Activated naive CD8-positive, alpha-beta T cell treated with anti-CD3 and anti-CD28 coated beads, Interleukin-2, amount 50 U/mL, for 24 hours (primary cell): ENCODE measurements around the gene FHL5.

ENCODE experiments used
- ATAC-seq: fragments of 150-1000 bp; cut with Tn5 transposase; one replicate; pipeline ENCODE4 v1.10.0; 2021
- DNase-seq: peaks from one replicate; pipeline ENCODE4 v3.0.0; 2021
- H3K27ac Mint-ChIP-seq: one replicate; pipeline ENCODE4 v1.8.0; 2021; ENCODE audit warnings: mild to moderate bottlenecking, mixed read lengths
- H3K27me3 Mint-ChIP-seq: one replicate; pipeline ENCODE4 v1.8.0; 2021; ENCODE audit warnings: mixed read lengths
- H3K36me3 Mint-ChIP-seq: one replicate; pipeline ENCODE4 v1.8.0; 2021; ENCODE audit warnings: low read depth, mixed read lengths
- H3K4me1 Mint-ChIP-seq: one replicate; pipeline ENCODE4 v1.8.0; 2021; ENCODE audit warnings: mixed read lengths
- H3K4me3 Mint-ChIP-seq: one replicate; pipeline ENCODE4 v1.8.0; 2021; ENCODE audit warnings: mild to moderate bottlenecking, moderate library complexity, mixed read lengths
- H3K9me3 Mint-ChIP-seq: one replicate; pipeline ENCODE4 v1.8.0; 2021; ENCODE audit warnings: mixed read lengths

The FHL5 gene

GRCh38 chr6:96570053-96570452 is 7.1 kb downstream of the FHL5 start:
- DNase-seq, result no peak
- Mint-ChIP-seq H3K4me1 (no peaks in the 10 kb centered on the region), H3K27me3 (peaks cover 18% of the 10 kb centered on the region), H3K27ac (no peak overlapping the region), H3K4me3 (no peak overlapping the region), H3K36me3 (peaks cover 5% of the 10 kb centered on the region), H3K9me3 (peaks cover 27% of the 10 kb centered on the region)
- ATAC-seq, result no peak

GRCh38 chr6:96571551-96571950 is 8.6 kb downstream of the FHL5 start:
- Mint-ChIP-seq H3K4me1 (no peaks in the 10 kb centered on the region), H3K4me3 (no peak overlapping the region), H3K27me3 (peaks cover 22% of the 10 kb centered on the region), H3K36me3 (peaks cover 5% of the 10 kb centered on the region), H3K27ac (no peak overlapping the region), H3K9me3 (peaks cover 27% of the 10 kb centered on the region)
- DNase-seq, result no peak
- no peak for ATAC-seq

GRCh38 chr6:96575359-96575758 is 12.4 kb downstream of the FHL5 start:
- Mint-ChIP-seq H3K36me3 (peaks cover 2% of the 10 kb centered on the region), H3K9me3 (peaks cover 10% of the 10 kb centered on the region), H3K27me3 (peaks cover 19% of the 10 kb centered on the region), H3K4me1 (no peaks in the 10 kb centered on the region), H3K4me3 (no peak overlapping the region), H3K27ac (no peak overlapping the region)
- no peak for ATAC-seq
- DNase-seq, result no peak

GRCh38 chr6:96576221-96576620 is 13.3 kb downstream of the FHL5 start:
- H3K9me3 Mint-ChIP-seq, result peaks cover under 1% of the 10 kb centered on the region
- H3K27me3 Mint-ChIP-seq, result peaks cover 19% of the 10 kb centered on the region
- H3K36me3 Mint-ChIP-seq, result no peaks in the 10 kb centered on the region
- no peak overlapping the region for H3K27ac Mint-ChIP-seq
- no peak for DNase-seq
- no peak overlapping the region for H3K4me3 Mint-ChIP-seq
- no peaks in the 10 kb centered on the region for H3K4me1 Mint-ChIP-seq
- peak; percentile 7 for ATAC-seq

GRCh38 chr6:96582021-96582420 is 19.1 kb downstream of the FHL5 start:
- no peak overlapping the region for H3K27ac Mint-ChIP-seq
- H3K4me1 Mint-ChIP-seq, result no peaks in the 10 kb centered on the region

GRCh38 chr6:96582436-96582835 is 19.5 kb downstream of the FHL5 start:
- no peaks in the 10 kb centered on the region for H3K4me1 Mint-ChIP-seq
- ATAC-seq (no peak), DNase-seq (no peak)
- no peak overlapping the region for H3K27ac Mint-ChIP-seq
- no peaks in the 10 kb centered on the region for H3K36me3 Mint-ChIP-seq
- H3K27me3 Mint-ChIP-seq, result peaks cover 13% of the 10 kb centered on the region
- H3K9me3 Mint-ChIP-seq, result no peaks in the 10 kb centered on the region
- H3K4me3 Mint-ChIP-seq, result no peak overlapping the region

More at GRCh38 chr6:96582021-96582420, 19.1 kb downstream of the FHL5 start:
- Mint-ChIP-seq H3K4me3 (no peak overlapping the region), H3K36me3 (no peaks in the 10 kb centered on the region), H3K9me3 (no peaks in the 10 kb centered on the region), H3K27me3 (peaks cover 16% of the 10 kb centered on the region)
- DNase-seq (no peak), ATAC-seq (no peak)

GRCh38 chr6:96604420-96604819 is 41.5 kb downstream of the FHL5 start:
- Mint-ChIP-seq H3K27me3 (peaks cover 11% of the 10 kb centered on the region), H3K9me3 (no peaks in the 10 kb centered on the region), H3K36me3 (no peaks in the 10 kb centered on the region), H3K4me3 (no peak overlapping the region), H3K4me1 (no peaks in the 10 kb centered on the region), H3K27ac (no peak overlapping the region)
- no peak for DNase-seq
- no peak for ATAC-seq

- Mint-ChIP-seq H3K27me3 (peaks cover 4% of the 10 kb centered on the region), H3K4me1 (no peaks in the 10 kb centered on the region), H3K9me3 (no peaks in the 10 kb centered on the region), H3K36me3 (no peaks in the 10 kb centered on the region), H3K4me3 (no peak overlapping the region), H3K27ac (no peak overlapping the region)
- DNase-seq (no peak), ATAC-seq (no peak)
These were observed 45.1 kb downstream of the FHL5 start for GRCh38 chr6:96608074-96608473.

- no peak for ATAC-seq
- Mint-ChIP-seq H3K27me3 (peaks cover 4% of the 10 kb centered on the region), H3K4me1 (no peaks in the 10 kb centered on the region), H3K4me3 (no peak overlapping the region), H3K27ac (no peak overlapping the region), H3K36me3 (no peaks in the 10 kb centered on the region), H3K9me3 (no peaks in the 10 kb centered on the region)
- DNase-seq, result no peak
These were observed 47.1 kb downstream of the FHL5 start for GRCh38 chr6:96610019-96610418.

GRCh38 chr6:96611342-96611991 is 48.5 kb downstream of the FHL5 start:
- no peak for ATAC-seq
- H3K9me3 Mint-ChIP-seq, result no peaks in the 10 kb centered on the region
- no peak overlapping the region for H3K27ac Mint-ChIP-seq
- H3K27me3 Mint-ChIP-seq, result no peaks in the 10 kb centered on the region
- DNase-seq, result no peak
- no peaks in the 10 kb centered on the region for H3K4me1 Mint-ChIP-seq
- no peaks in the 10 kb centered on the region for H3K36me3 Mint-ChIP-seq
- no peak overlapping the region for H3K4me3 Mint-ChIP-seq

GRCh38 chr6:96613291-96613999 is 50.5 kb downstream of the FHL5 start:
- no peak for DNase-seq
- Mint-ChIP-seq H3K27me3 (peaks cover 4% of the 10 kb centered on the region), H3K4me1 (no peaks in the 10 kb centered on the region), H3K9me3 (no peaks in the 10 kb centered on the region), H3K36me3 (no peaks in the 10 kb centered on the region), H3K27ac (no peak overlapping the region), H3K4me3 (no peak overlapping the region)
- ATAC-seq, result no peak

- Mint-ChIP-seq H3K27ac (no peak overlapping the region), H3K27me3 (peaks cover 9% of the 10 kb centered on the region), H3K9me3 (no peaks in the 10 kb centered on the region), H3K36me3 (no peaks in the 10 kb centered on the region), H3K4me3 (no peak overlapping the region), H3K4me1 (no peaks in the 10 kb centered on the region)
- ATAC-seq, result no peak
- DNase-seq, result no peak
These were observed 57.9 kb downstream of the FHL5 start for GRCh38 chr6:96620851-96621250.

- DNase-seq (no peak), ATAC-seq (no peak)
- Mint-ChIP-seq H3K27ac (no peak overlapping the region), H3K36me3 (no peaks in the 10 kb centered on the region), H3K4me3 (no peak overlapping the region), H3K4me1 (no peaks in the 10 kb centered on the region), H3K27me3 (peaks cover 9% of the 10 kb centered on the region), H3K9me3 (no peaks in the 10 kb centered on the region)
These were observed 59.1 kb downstream of the FHL5 start for GRCh38 chr6:96621983-96622382.

GRCh38 chr6:96624957-96625356 is 62.0 kb downstream of the FHL5 start:
- Mint-ChIP-seq H3K9me3 (no peaks in the 10 kb centered on the region), H3K27ac (no peak overlapping the region), H3K4me3 (no peak overlapping the region), H3K4me1 (no peaks in the 10 kb centered on the region), H3K27me3 (peaks cover 5% of the 10 kb centered on the region), H3K36me3 (no peaks in the 10 kb centered on the region)
- DNase-seq (no peak), ATAC-seq (no peak)

- H3K27ac Mint-ChIP-seq, result no peak overlapping the region
- no peak overlapping the region for H3K4me3 Mint-ChIP-seq
- H3K4me1 Mint-ChIP-seq, result no peaks in the 10 kb centered on the region
- DNase-seq (no peak), ATAC-seq (peak; percentile 61)
- H3K27me3 Mint-ChIP-seq, result peaks cover 2% of the 10 kb centered on the region
- no peaks in the 10 kb centered on the region for H3K9me3 Mint-ChIP-seq
- H3K36me3 Mint-ChIP-seq, result no peaks in the 10 kb centered on the region
These were observed 63.9 kb downstream of the FHL5 start for GRCh38 chr6:96626759-96627364.
